ENCODE data around the gene TBC1D22A. TPM values are rescaled to one million over a fixed set of nuclear protein-coding genes. Genes with fewer than 3 reads are reported as not detected.

The TBC1D22A gene
- total and polyA plus RNA-seq, 7 experiments from 2014 or later: 18.6 to 50.1 (median 39.3) TPM

DNA sequence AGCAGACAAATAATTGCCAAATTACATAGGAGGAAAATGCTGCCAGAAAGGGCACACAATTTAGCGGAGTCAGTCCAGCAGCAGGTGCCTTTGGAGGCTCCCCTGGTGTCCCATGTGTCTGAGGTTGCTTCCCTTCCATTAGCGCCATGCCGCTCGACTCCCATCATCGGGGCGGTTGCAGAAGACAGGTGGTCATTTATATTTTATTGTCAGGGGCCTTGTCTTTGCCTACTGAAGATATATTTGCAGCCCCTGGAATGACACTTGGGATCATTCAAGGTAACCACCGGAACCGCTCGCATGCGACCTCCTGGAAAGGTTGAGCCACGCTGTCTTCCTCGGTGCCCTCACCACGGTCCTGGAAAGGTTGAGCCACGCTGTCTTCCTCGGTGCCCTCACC lies 298.3 kb downstream of the TBC1D22A start:
- CTCF ChIA-PET: interaction anchor here (0.7 kb wide), 1 partner anchor 24 kb away, joined by 6 read pairs; no protein-coding TSS in a partner anchor
- no peaks in the 10 kb centered on the region for H3K27me3 Mint-ChIP-seq
- Histone ChIP-seq H3K4me1 (ENCODE audit: control insufficient read depth in 2 of 2, insufficient read depth in 2 of 2, low read length in 2 of 2) (no peaks in the 10 kb centered on the region), H3K27me3 (ENCODE audit: control insufficient read depth in 2 of 2, insufficient read depth in 2 of 2, low read length in 2 of 2) (no peaks in the 10 kb centered on the region), H3K4me3 (ENCODE audit: low read length) (no peak overlapping the region), H3K36me3 (ENCODE audit: control insufficient read depth in 2 of 3, insufficient read depth in 3 of 3, low read length in 3 of 3) (peaks cover 0 to 53% (median 5%) of the 10 kb centered on the region in 3 experiments), H3K9me3 (ENCODE audit: control insufficient read depth in 2 of 3, low read length in 3 of 3) (no peaks in the 10 kb centered on the region), H3K27ac (ENCODE audit: low read depth, low read length) (no peak overlapping the region)
- H3K9me3 Mint-ChIP-seq: peaks cover 0 to 1% (median 0%) of the 10 kb centered on the region in 11 donors
- peaks cover 0 to 15% (median 6%) of the 10 kb centered on the region in 7 donors for H3K4me1 Mint-ChIP-seq
- H3K4me3 Mint-ChIP-seq: no peak overlapping the region
- no peak for DNase-seq
- POLR2A ChIA-PET: no interaction called here
- intact Hi-C loops (cut with micrococcal nuclease): no loop called here
- peaks cover 0 to 60% (median 28%) of the 10 kb centered on the region in 5 donors for H3K36me3 Mint-ChIP-seq
- H3K27ac Mint-ChIP-seq: no peak overlapping the region
- no peak for ATAC-seq

DNA sequence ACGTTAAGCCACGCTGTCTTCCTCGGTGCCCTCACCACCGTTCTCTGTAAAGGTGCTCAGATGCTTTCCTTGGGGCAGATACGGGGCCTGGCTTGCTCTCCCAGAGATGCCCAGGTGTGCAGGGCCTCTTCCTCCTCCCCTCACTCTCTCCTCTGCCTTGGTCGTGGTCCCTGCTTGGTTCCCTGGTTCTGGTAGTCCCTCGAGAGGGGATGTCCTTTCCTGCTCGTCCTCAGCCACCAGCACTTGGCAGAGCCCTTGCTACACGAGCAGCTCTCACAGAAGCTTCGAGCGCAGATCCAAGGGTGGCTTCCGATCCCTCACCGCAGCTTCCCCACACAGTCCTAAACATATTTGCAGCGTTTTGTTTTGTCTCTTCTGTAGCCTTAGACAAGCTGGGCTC lies 298.8 kb downstream of the TBC1D22A start:
- no peaks in the 10 kb centered on the region for H3K27me3 ChIP-seq (ENCODE audit: control insufficient read depth in 2 of 2, insufficient read depth in 2 of 2, low read length in 2 of 2)
- no peaks in the 10 kb centered on the region for H3K9me3 ChIP-seq (ENCODE audit: control insufficient read depth in 2 of 3, low read length in 3 of 3)
- Mint-ChIP-seq H3K36me3 (peaks cover 0 to 62% (median 27%) of the 10 kb centered on the region in 5 donors), H3K9me3 (peaks cover 0 to 1% (median 0%) of the 10 kb centered on the region in 11 donors), H3K4me1 (peaks cover 0 to 20% (median 10%) of the 10 kb centered on the region in 7 donors), H3K27me3 (no peaks in the 10 kb centered on the region), H3K4me3 (no peak overlapping the region), H3K27ac (no peak overlapping the region)
- no peak overlapping the region for H3K27ac ChIP-seq (ENCODE audit: low read depth, low read length)
- intact Hi-C loops (cut with micrococcal nuclease): no loop called here
- no peak overlapping the region for H3K4me3 ChIP-seq (ENCODE audit: low read length)
- no peaks in the 10 kb centered on the region for H3K4me1 ChIP-seq (ENCODE audit: control insufficient read depth in 2 of 2, insufficient read depth in 2 of 2, low read length in 2 of 2)
- CTCF ChIA-PET: no interaction called here
- ATAC-seq (no peak), DNase-seq (no peak)
- POLR2A ChIA-PET: no interaction called here
- H3K36me3 ChIP-seq (ENCODE audit: control insufficient read depth in 2 of 3, insufficient read depth in 3 of 3, low read length in 3 of 3): peaks cover 0 to 53% (median 5%) of the 10 kb centered on the region in 3 experiments

GRCh38 chr22:47062126-47062525 lies 299.7 kb downstream of the TBC1D22A start:
- H3K9me3 ChIP-seq (ENCODE audit: control insufficient read depth in 2 of 3, low read length in 3 of 3): no peaks in the 10 kb centered on the region
- no peaks in the 10 kb centered on the region for H3K4me1 ChIP-seq (ENCODE audit: control insufficient read depth in 2 of 2, insufficient read depth in 2 of 2, low read length in 2 of 2)
- CTCF ChIA-PET: no interaction called here
- Mint-ChIP-seq H3K27ac (peak overlapping the region in 1 of 9 donors; percentile 17), H3K27me3 (no peaks in the 10 kb centered on the region), H3K9me3 (peaks cover 0 to 1% (median 0%) of the 10 kb centered on the region in 11 donors), H3K4me3 (no peak overlapping the region), H3K4me1 (peaks cover 0 to 22% (median 16%) of the 10 kb centered on the region in 7 donors), H3K36me3 (peaks cover 0 to 56% (median 26%) of the 10 kb centered on the region in 5 donors)
- peaks cover 0 to 44% (median 5%) of the 10 kb centered on the region in 3 experiments for H3K36me3 ChIP-seq (ENCODE audit: control insufficient read depth in 2 of 3, insufficient read depth in 3 of 3, low read length in 3 of 3)
- H3K4me3 ChIP-seq (ENCODE audit: low read length): no peak overlapping the region
- ATAC-seq (no peak), DNase-seq (no peak)
- POLR2A ChIA-PET: no interaction called here
- no peaks in the 10 kb centered on the region for H3K27me3 ChIP-seq (ENCODE audit: control insufficient read depth in 2 of 2, insufficient read depth in 2 of 2, low read length in 2 of 2)
- H3K27ac ChIP-seq (ENCODE audit: low read depth, low read length): no peak overlapping the region
- intact Hi-C loops (cut with micrococcal nuclease): no loop called here

- no peak overlapping the region for H3K4me3 Mint-ChIP-seq
- H3K27ac Mint-ChIP-seq: peak overlapping the region in 1 of 9 donors; percentile 36
- no peaks in the 10 kb centered on the region for H3K27me3 Mint-ChIP-seq
- no peaks in the 10 kb centered on the region for H3K27me3 ChIP-seq (ENCODE audit: control insufficient read depth in 2 of 2, insufficient read depth in 2 of 2, low read length in 2 of 2)
- peaks cover 0 to 41% (median 5%) of the 10 kb centered on the region in 3 experiments for H3K36me3 ChIP-seq (ENCODE audit: control insufficient read depth in 2 of 3, insufficient read depth in 3 of 3, low read length in 3 of 3)
- H3K36me3 Mint-ChIP-seq: peaks cover 0 to 51% (median 23%) of the 10 kb centered on the region in 5 donors
- no peak for DNase-seq
- peaks cover 4 to 31% (median 23%) of the 10 kb centered on the region in 7 donors for H3K4me1 Mint-ChIP-seq
- intact Hi-C loops (cut with micrococcal nuclease): no loop called here
- H3K27ac ChIP-seq (ENCODE audit: low read depth, low read length): no peak overlapping the region
- H3K9me3 Mint-ChIP-seq: peaks cover 0 to 1% (median 0%) of the 10 kb centered on the region in 11 donors
- ATAC-seq: no peak
- CTCF ChIA-PET: no interaction called here
- no peak overlapping the region for H3K4me3 ChIP-seq (ENCODE audit: low read length)
- no peaks in the 10 kb centered on the region for H3K9me3 ChIP-seq (ENCODE audit: control insufficient read depth in 2 of 3, low read length in 3 of 3)
- POLR2A ChIA-PET: no interaction called here
- H3K4me1 ChIP-seq (ENCODE audit: control insufficient read depth in 2 of 2, insufficient read depth in 2 of 2, low read length in 2 of 2): peaks cover 0 to 5% of the 10 kb centered on the region in 2 donors
These were observed 300.6 kb downstream of the TBC1D22A start for GRCh38 chr22:47063071-47063509.

DNA sequence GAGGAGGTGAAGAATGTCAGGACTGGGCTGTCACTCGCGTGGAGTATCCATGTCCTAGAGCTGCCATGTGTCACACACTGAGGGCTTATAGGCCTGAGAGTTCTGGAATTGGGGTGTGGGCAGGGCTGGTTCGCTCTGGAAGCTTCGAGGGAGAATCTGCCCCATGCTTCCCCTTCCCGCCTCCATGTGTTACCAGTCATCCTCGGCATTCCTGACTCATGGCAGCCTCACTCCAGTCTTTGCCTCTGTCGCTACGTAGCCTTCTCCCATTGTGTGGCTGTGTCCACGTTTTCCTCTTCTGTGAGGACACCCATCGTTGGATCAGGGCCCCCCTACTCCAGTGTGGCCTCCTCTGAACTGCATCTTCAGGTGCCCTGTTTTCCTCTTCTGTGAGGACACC lies 301.2 kb downstream of the TBC1D22A start:
- no peaks in the 10 kb centered on the region for H3K27me3 ChIP-seq (ENCODE audit: control insufficient read depth in 2 of 2, insufficient read depth in 2 of 2, low read length in 2 of 2)
- H3K4me1 Mint-ChIP-seq: peaks cover 4 to 36% (median 28%) of the 10 kb centered on the region in 7 donors
- H3K4me3 Mint-ChIP-seq: no peak overlapping the region
- peaks cover 0 to 5% of the 10 kb centered on the region in 2 donors for H3K4me1 ChIP-seq (ENCODE audit: control insufficient read depth in 2 of 2, insufficient read depth in 2 of 2, low read length in 2 of 2)
- no peak overlapping the region for H3K27ac Mint-ChIP-seq
- peaks cover 0 to 39% (median 5%) of the 10 kb centered on the region in 3 experiments for H3K36me3 ChIP-seq (ENCODE audit: control insufficient read depth in 2 of 3, insufficient read depth in 3 of 3, low read length in 3 of 3)
- ATAC-seq: no peak
- H3K27ac ChIP-seq (ENCODE audit: low read depth, low read length): no peak overlapping the region
- H3K9me3 Mint-ChIP-seq: peaks cover 0 to 1% (median 0%) of the 10 kb centered on the region in 11 donors
- H3K27me3 Mint-ChIP-seq: no peaks in the 10 kb centered on the region
- POLR2A ChIA-PET: no interaction called here
- no peak overlapping the region for H3K4me3 ChIP-seq (ENCODE audit: low read length)
- intact Hi-C loops (cut with micrococcal nuclease): no loop called here
- peaks cover 0 to 52% (median 22%) of the 10 kb centered on the region in 5 donors for H3K36me3 Mint-ChIP-seq
- DNase-seq: no peak
- no peaks in the 10 kb centered on the region for H3K9me3 ChIP-seq (ENCODE audit: control insufficient read depth in 2 of 3, low read length in 3 of 3)
- CTCF ChIA-PET: no interaction called here

DNA sequence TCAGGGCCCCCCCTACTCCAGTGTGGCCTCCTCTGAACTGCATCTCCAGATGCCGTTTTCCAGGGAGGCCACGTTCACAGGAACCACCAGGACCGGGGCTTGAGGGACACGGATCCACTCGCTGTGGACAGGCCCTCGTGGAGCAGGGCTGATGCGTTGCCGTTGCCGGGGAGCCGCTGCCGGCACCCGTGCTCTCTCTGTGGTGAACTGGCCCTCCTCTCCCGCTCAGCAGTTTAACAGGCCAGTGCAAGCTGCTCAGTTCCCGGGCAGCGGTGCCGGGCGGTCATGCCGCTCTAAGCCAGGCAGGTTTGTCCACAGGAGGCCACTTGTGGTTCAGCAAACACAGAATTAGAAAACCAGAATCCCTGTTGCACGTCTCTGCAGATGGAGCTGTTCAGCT lies 301.6 kb downstream of the TBC1D22A start:
- Histone ChIP-seq H3K9me3 (ENCODE audit: control insufficient read depth in 2 of 3, low read length in 3 of 3) (no peaks in the 10 kb centered on the region), H3K4me1 (ENCODE audit: control insufficient read depth in 2 of 2, insufficient read depth in 2 of 2, low read length in 2 of 2) (peaks cover 0 to 5% of the 10 kb centered on the region in 2 donors), H3K27me3 (ENCODE audit: control insufficient read depth in 2 of 2, insufficient read depth in 2 of 2, low read length in 2 of 2) (no peaks in the 10 kb centered on the region), H3K27ac (ENCODE audit: low read depth, low read length) (no peak overlapping the region), H3K4me3 (ENCODE audit: low read length) (no peak overlapping the region), H3K36me3 (ENCODE audit: control insufficient read depth in 2 of 3, insufficient read depth in 3 of 3, low read length in 3 of 3) (peaks cover 0 to 35% (median 5%) of the 10 kb centered on the region in 3 experiments)
- no peaks in the 10 kb centered on the region for H3K27me3 Mint-ChIP-seq
- POLR2A ChIA-PET: no interaction called here
- DNase-seq: no peak
- H3K4me1 Mint-ChIP-seq: peaks cover 4 to 39% (median 29%) of the 10 kb centered on the region in 7 donors
- H3K36me3 Mint-ChIP-seq: peaks cover 0 to 56% (median 20%) of the 10 kb centered on the region in 5 donors
- ATAC-seq: no peak
- peaks cover 0 to 1% (median 0%) of the 10 kb centered on the region in 11 donors for H3K9me3 Mint-ChIP-seq
- CTCF ChIA-PET: no interaction called here
- intact Hi-C loops (cut with micrococcal nuclease): no loop called here
- H3K4me3 Mint-ChIP-seq: no peak overlapping the region
- no peak overlapping the region for H3K27ac Mint-ChIP-seq

GRCh38 chr22:47064416-47064815 lies 302.0 kb downstream of the TBC1D22A start:
- Histone ChIP-seq H3K27me3 (ENCODE audit: control insufficient read depth in 2 of 2, insufficient read depth in 2 of 2, low read length in 2 of 2) (no peaks in the 10 kb centered on the region), H3K9me3 (ENCODE audit: control insufficient read depth in 2 of 3, low read length in 3 of 3) (no peaks in the 10 kb centered on the region), H3K36me3 (ENCODE audit: control insufficient read depth in 2 of 3, insufficient read depth in 3 of 3, low read length in 3 of 3) (peaks cover 0 to 35% (median 5%) of the 10 kb centered on the region in 3 experiments), H3K27ac (ENCODE audit: low read depth, low read length) (no peak overlapping the region), H3K4me3 (ENCODE audit: low read length) (no peak overlapping the region), H3K4me1 (ENCODE audit: control insufficient read depth in 2 of 2, insufficient read depth in 2 of 2, low read length in 2 of 2) (peaks cover 0 to 5% of the 10 kb centered on the region in 2 donors)
- intact Hi-C loops (cut with micrococcal nuclease): no loop called here
- Mint-ChIP-seq H3K27ac (no peak overlapping the region), H3K4me1 (peaks cover 4 to 39% (median 29%) of the 10 kb centered on the region in 7 donors), H3K4me3 (no peak overlapping the region), H3K9me3 (peaks cover 0 to 1% (median 0%) of the 10 kb centered on the region in 11 donors), H3K27me3 (no peaks in the 10 kb centered on the region), H3K36me3 (peaks cover 0 to 58% (median 20%) of the 10 kb centered on the region in 5 donors)
- no peak for ATAC-seq
- DNase-seq: no peak
- POLR2A ChIA-PET: no interaction called here
- CTCF ChIA-PET: no interaction called here

Measured in naive thymus-derived CD4-positive, alpha-beta T cell (primary cell).